Suppressor macrophage treated with lipopolysaccharide for 4 hours (primary cell): ENCODE data around the gene C4orf33.
A peak's percentile ranks its signal among the peaks of the same experiment; 100 is the strongest.
"Not testable (repeated sequence)": the region's sequence is repeated elsewhere in the genome, so short reads cannot be mapped to it uniquely, and the experiment has no call there.

Source experiments
- DNase-seq: peaks from one replicate; pipeline ENCODE4 v3.0.0-alpha.2; 2020

C4orf33 gene

GRCh38 chr4:129095811-129096454, at the start of gene C4orf33:
C4orf33 (plus strand) TSS chr4:129096152; CDS start chr4:129102611, 6,459 bp downstream.
- DNase-seq: peak; percentile 90

- no peak for DNase-seq
These were observed 36.9 kb upstream of the C4orf33 start for GRCh38 chr4:129059028-129059427.

GRCh38 chr4:129062580-129062979, 33.4 kb upstream of the C4orf33 start:
- DNase-seq: no peak

- DNase-seq: no peak
These were observed 32.3 kb upstream of the C4orf33 start for GRCh38 chr4:129063640-129064039.

DNA sequence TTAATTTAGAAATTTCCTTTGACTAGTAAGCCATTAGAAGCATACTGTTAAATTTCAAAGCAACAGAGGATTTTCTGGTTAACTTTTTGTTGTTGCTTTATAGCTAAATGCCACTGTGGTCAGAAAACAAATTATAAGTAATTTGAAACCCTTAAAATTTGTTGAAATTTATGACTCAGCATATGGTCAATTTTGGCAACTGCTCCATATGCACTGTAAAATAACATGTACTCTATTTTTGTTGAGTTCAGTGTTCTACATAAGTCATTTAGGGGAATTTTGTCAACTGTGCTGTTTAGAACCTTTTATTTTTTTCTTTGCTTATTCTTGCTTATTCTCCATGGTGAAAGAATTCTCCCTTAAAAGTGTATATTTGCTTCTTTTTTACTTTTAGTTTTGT, 31.2 kb upstream of the C4orf33 start:
- DNase-seq: no peak

DNA sequence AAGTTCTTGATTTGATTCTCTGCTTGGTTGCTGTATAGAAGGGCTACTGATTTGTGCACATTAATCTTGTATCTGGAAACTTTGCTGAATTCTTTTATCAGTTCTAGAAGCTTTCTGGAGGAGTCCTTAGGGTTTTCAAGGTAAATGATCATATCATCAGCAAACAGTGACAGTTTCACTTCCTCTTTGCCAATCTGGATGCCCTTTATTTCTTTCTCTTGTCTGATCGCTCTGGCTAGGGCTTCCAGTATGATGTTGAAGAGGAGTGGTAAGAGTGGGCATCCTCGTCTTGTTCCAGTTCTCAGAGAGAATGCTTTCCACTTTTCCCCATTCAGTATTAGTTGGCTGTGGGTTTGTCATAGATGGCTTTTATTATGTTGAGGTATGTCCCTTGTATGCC, 26.4 kb upstream of the C4orf33 start:
- DNase-seq: not testable (repeated sequence)

- peak; percentile 44 for DNase-seq
These were observed 18.6 kb upstream of the C4orf33 start for GRCh38 chr4:129077326-129077725.

GRCh38 chr4:129080129-129080528, 15.8 kb upstream of the C4orf33 start:
- no peak for DNase-seq

GRCh38 chr4:129082302-129082701, 13.7 kb upstream of the C4orf33 start:
- no peak for DNase-seq

GRCh38 chr4:129085472-129085871, 10.5 kb upstream of the C4orf33 start:
- no peak for DNase-seq

DNA sequence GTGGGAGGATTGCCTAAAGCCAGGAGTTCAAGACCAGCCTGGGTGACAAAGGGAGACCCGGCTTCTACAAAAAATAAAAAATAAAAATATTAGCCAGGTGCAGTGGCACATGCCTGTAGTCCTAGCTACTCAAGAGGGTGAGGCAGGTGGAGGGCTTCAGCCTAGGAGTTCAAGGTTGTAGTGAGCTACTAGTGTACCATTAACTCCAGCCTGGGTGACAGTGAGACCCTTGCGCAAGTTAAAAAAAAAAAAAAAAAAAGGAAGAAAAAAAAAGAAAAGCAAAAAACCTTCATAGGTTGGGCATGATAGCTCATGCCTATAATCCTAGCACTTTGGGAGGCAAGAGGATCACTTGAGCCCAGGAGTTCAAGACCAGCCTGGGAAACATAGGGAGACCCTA, 8.4 kb upstream of the C4orf33 start:
- no peak for DNase-seq

GRCh38 chr4:129092631-129093190, 3.2 kb upstream of the C4orf33 start:
- no peak for DNase-seq

DNA sequence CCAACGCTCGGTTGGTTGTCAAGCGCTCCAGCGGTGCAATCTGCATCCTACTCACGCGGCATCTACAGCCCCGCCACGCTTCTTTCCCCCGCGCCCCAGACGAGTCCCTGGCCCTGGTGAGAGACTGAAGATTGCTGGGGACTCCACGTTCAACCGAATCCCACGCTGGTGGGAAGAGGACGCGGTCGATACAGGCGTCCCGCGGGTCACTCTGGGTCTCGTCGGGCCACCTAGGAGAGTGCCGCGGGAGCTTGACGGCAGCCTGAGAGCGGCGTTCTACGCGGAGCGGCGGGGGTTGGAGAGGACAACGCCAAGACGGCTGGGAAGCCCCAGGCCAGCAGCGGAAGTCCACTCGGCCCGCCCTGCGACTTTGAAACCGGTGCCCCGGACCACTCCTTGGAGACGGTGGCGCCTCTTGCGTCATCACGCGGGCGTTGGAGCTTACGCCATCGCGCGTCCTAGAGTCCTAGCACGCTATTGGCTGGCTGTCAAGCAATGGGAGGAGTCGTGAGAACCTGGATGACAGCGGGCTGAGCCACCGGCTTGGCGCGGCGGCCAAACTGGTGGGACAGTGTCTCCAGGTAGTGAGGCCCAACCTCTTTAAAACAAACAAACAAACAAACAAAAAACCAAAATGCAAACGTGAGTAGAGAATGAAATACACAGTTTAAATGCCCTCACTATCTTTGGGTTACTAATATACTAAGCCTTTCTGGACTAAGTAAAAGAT, 2.6 kb upstream of the C4orf33 start, which contains the start of gene SCLT1:
TSS of gene SCLT1 (minus strand) at position 349 of the 730 bp plus-strand sequence. CDS start 436 bp downstream, outside the sequence.
- peak; percentile 100 for DNase-seq

DNA sequence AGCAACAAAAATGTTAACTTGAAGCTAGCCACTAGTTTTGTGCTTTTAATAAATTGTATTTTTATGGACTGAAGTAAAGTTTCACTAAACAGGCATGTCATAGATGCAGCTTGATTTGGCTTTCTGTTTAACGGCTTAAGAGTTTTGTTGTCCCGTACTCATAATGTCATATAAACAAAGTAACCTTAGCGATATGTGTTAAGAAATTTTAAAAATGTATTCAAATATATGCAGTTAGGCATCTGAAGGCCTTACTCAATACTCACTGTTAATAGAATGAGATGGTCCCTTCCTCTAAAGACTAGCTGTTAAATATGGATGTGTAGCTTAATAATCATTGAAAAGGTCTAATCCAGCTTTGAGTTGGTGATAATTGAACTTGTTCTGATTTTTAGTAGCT, 1.6 kb upstream of the C4orf33 start:
- no peak for DNase-seq

- DNase-seq: no peak
These were observed 2.6 kb downstream of the C4orf33 start for GRCh38 chr4:129098531-129099001.

GRCh38 chr4:129109965-129110824, 14.2 kb downstream of the C4orf33 start:
- no peak for DNase-seq

DNA sequence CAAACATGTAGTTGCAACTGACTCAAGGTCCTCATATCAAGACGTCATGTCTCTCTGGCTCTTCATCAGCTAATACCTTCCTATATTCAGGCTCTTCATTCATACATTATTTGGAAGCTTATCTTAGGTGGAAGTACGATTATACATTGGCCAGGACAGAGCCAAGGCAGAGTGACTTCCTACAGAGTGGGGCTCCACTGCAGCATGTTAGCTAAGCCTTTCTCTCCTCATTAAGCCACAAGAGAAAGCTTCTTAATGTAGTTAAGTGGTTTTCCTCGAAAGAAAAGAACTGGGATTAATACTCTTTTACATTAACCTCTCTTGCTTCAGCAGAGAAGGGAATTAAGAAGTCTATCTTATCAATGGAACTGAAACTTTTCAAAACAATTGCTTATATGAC, 15.0 kb downstream of the C4orf33 start:
- no peak for DNase-seq

DNA sequence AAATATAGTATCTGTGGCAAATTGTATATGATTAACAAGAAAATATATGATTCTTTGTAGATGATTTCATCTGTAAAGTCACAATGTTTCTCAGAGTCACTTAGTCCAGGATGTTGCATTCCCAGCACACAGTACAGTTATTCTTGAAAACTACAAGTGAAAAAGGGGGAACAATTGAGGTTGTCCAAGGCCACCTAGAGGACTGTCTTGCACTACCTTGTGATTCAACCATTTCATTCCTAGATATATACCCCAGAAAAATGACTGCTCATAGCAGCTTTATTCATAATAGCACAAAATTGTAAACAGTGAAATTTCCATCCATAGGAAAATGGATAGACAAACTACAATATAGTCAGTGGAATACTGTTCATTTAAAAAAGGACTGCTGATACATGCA, 16.0 kb downstream of the C4orf33 start:
- DNase-seq: no peak

DNA sequence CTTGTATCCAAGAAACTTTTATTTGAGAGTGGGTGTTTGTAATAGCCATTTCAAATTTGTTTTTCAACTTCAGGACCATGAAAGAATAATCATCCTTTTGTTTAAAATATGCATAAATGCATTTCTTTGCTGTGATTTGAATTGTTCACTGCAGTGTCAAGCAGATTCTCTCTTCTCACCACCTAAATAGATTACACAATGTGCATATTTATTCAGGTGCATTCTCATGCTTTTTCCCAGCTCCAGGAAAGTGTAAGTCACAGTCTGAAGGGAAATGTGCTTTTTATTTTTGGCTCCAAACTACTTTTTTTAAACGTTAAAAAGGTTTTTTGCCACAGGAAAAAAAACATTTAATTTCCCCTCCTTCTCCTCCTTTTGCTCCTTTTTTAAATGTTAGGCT, 17.5 kb downstream of the C4orf33 start:
- no peak for DNase-seq

DNA sequence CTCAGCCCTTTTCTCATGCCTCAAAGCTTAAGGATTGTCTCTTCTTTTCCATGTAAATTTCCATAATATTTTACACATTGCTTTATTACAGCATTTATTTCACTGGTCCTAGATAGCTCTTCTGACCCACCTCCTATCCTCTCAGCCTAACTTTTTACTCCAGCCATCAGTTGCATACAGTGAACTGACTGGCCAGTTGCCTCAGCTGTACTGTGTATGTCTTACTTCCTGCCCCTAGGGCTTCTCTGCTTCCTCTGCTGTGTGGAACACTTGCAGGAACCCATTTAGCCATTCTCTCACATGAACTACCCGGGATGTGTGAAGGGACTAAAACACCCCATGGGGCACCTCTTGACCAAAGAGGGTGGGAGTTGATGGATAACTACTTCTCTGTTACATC, 18.0 kb downstream of the C4orf33 start:
- DNase-seq: no peak

DNA sequence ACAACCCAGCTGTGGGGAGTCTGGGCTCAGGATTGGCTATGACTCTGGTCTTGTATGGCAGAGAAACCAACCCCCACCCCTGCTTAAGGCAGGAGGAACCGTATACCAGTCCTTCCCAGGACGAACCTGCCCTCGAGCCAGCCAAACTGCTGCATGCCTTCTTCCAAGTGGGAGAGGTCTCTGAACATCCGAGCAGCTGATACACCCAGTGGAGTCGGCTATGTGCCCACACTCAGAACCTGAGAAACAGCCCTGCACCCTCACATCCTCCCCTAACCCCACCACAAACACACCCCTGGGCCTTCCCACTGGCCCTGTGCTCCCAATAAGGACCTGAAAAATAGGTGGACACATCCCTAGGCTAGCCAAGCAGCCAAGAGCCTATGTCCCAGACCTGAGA, 21.8 kb downstream of the C4orf33 start:
- no peak for DNase-seq

GRCh38 chr4:129126614-129127013, 30.7 kb downstream of the C4orf33 start:
- not testable (repeated sequence) for DNase-seq

GRCh38 chr4:129129143-129129542, 33.2 kb downstream of the C4orf33 start:
- DNase-seq: no peak
